ENCODE measurements around the gene TMEM185B. TPM values are rescaled to one million over a fixed set of nuclear protein-coding genes. Genes with fewer than 3 reads are reported as not detected.

TMEM185B gene
- total and polyA plus RNA-seq, 8 donors: 1.5 to 47.8 (median 14.4) TPM

GRCh38 chr2:120269076-120269744 lies 46.0 kb upstream of the TMEM185B start:
- H3K36me3 ChIP-seq: peaks cover 0 to 5% (median 0%) of the 10 kb centered on the region in 4 donors
- no peak for DNase-seq
- no peak overlapping the region for H3K4me3 ChIP-seq
- no peaks in the 10 kb centered on the region for H3K9me3 ChIP-seq
- intact Hi-C loops (cut with DNase I; ENCODE audit: low total_unique reads): no loop called here
- peaks cover 7 to 41% (median 19%) of the 10 kb centered on the region in 4 donors for H3K4me1 ChIP-seq
- H3K27me3 ChIP-seq: no peaks in the 10 kb centered on the region
- H3K27ac ChIP-seq: no peak overlapping the region
- TF ChIP-seq POLR2A (IDR thresholded peaks at IDR 0.05): no peak
- TF ChIP-seq EP300 (IDR thresholded peaks at IDR 0.05): no peak
- no peak for TF ChIP-seq POLR2AphosphoS5 (IDR thresholded peaks at IDR 0.05)
- no peak for TF ChIP-seq CTCF (IDR thresholded peaks at IDR 0.05)
- WGBS, 5 donors: 85 to 92% (median 88%) methylated on average over 11 of the region's 11 CpGs

- no peak for DNase-seq
- Histone ChIP-seq H3K27ac (no peak overlapping the region), H3K36me3 (peaks cover 0 to 5% (median 0%) of the 10 kb centered on the region in 4 donors), H3K27me3 (no peaks in the 10 kb centered on the region), H3K4me3 (no peak overlapping the region), H3K4me1 (peaks cover 7 to 57% (median 20%) of the 10 kb centered on the region in 4 donors), H3K9me3 (no peaks in the 10 kb centered on the region)
- TF ChIP-seq POLR2AphosphoS5 (IDR thresholded peaks at IDR 0.05) (no peak), POLR2A (IDR thresholded peaks at IDR 0.05) (no peak), EP300 (IDR thresholded peaks at IDR 0.05) (no peak), CTCF (IDR thresholded peaks at IDR 0.05) (no peak)
- intact Hi-C loops (cut with DNase I; ENCODE audit: low total_unique reads): no loop called here
- WGBS, 5 donors: 85 to 94% (median 91%) methylated on average over 8 of the region's 8 CpGs
Measured at GRCh38 chr2:120267348-120267747, 44.1 kb upstream of the TMEM185B start.

GRCh38 chr2:120265006-120265405 lies 41.8 kb upstream of the TMEM185B start:
- intact Hi-C loops (cut with DNase I; ENCODE audit: low total_unique reads): no loop called here
- DNase-seq: no peak
- H3K27ac ChIP-seq: peak overlapping the region in 2 of 5 donors; percentile 37 to 48

More at GRCh38 chr2:120265006-120265405, 41.8 kb upstream of the TMEM185B start:
- TF ChIP-seq POLR2AphosphoS5 (IDR thresholded peaks at IDR 0.05) (no peak), CTCF (IDR thresholded peaks at IDR 0.05) (no peak), POLR2A (IDR thresholded peaks at IDR 0.05) (no peak), EP300 (IDR thresholded peaks at IDR 0.05) (no peak)
- H3K9me3 ChIP-seq: peaks cover 0 to 7% (median 0%) of the 10 kb centered on the region in 4 donors
- H3K36me3 ChIP-seq: peaks cover 0 to 5% (median 0%) of the 10 kb centered on the region in 4 donors
- H3K4me1 ChIP-seq: peaks cover 0 to 68% (median 17%) of the 10 kb centered on the region in 4 donors
- H3K4me3 ChIP-seq: no peak overlapping the region
- no peaks in the 10 kb centered on the region for H3K27me3 ChIP-seq
- 68 to 79% (median 75%) methylated on average over 12 of the region's 12 CpGs for WGBS, 5 donors
